Progenitor cell of endocrine pancreas (in vitro differentiated cells): ENCODE results near the gene CACNA2D2. TPM values are rescaled to one million over a fixed set of nuclear protein-coding genes. Genes with fewer than 3 reads are reported as not detected.

Experiments
- DNase-seq: peaks from one replicate; pipeline ENCODE4 v3.0.0; 2021; ENCODE audit warnings: low spot score; ENCODE audit not compliant: unreplicated experiment
- H3K27ac Mint-ChIP-seq: 2 replicates; pipeline ENCODE4 v1.8.0; 2021; ENCODE audit warnings: mild to moderate bottlenecking, moderate library complexity, mixed read lengths
- H3K27me3 Mint-ChIP-seq: 2 replicates; pipeline ENCODE4 v1.8.0; 2021; ENCODE audit warnings: mixed read lengths
- H3K36me3 Mint-ChIP-seq: 2 replicates; pipeline ENCODE4 v1.8.0; 2022; ENCODE audit warnings: mixed read lengths; ENCODE audit not compliant: insufficient read depth
- H3K4me1 Mint-ChIP-seq: 2 replicates; pipeline ENCODE4 v1.8.0; 2021; ENCODE audit warnings: low read depth, mixed read lengths
- H3K4me3 Mint-ChIP-seq: 2 replicates; pipeline ENCODE4 v1.8.0; 2021; ENCODE audit warnings: low read depth, mild to moderate bottlenecking, moderate library complexity, mixed read lengths
- H3K9me3 Mint-ChIP-seq: 2 replicates; pipeline ENCODE4 v1.8.0; 2021; ENCODE audit warnings: low read depth, mixed read lengths
- total RNA-seq: library from RNA; stranded (reverse); gene quantifications from 2 replicates; pipeline ENCODE4 v1.2.1, GENCODE V29; 2021
- TF ChIP-seq, protein P1 (sequence below): fragments of 200-600 bp; sonication (generic); IDR thresholded peaks from one replicate; pipeline ENCODE4 v1.5.0; 2021; ENCODE audit warnings: antibody characterized with exemption, mild to moderate bottlenecking; ENCODE audit not compliant: unreplicated experiment

The CACNA2D2 gene
- total RNA-seq, 1 donor from 2014 or later, result 6.9 TPM

DNA sequence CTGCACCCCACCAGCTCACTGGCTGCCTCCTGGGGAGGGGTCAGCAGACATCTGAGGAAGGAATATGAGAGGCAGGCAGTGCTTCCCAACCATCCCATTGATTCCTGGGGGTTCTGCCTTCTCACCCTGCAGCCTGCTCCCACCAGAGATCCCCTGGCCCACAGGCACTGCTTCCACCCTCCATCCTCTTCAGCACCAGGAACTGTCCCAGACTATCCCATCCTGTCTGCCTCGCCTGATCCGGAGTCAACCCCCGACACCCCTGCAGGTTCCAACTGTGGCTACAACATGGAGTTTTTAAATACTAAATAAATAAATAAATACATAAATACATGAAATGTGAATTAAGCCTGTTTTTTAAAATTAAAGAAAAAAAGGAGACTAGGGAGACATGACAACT lies 43.6 kb downstream of the CACNA2D2 start:
- Mint-ChIP-seq H3K4me3 (no peak overlapping the region), H3K27ac (no peak overlapping the region), H3K4me1 (peaks cover 7% of the 10 kb centered on the region), H3K27me3 (peaks cover 27% of the 10 kb centered on the region), H3K9me3 (no peaks in the 10 kb centered on the region), H3K36me3 (no peaks in the 10 kb centered on the region)
- TF ChIP-seq, protein P1, sequence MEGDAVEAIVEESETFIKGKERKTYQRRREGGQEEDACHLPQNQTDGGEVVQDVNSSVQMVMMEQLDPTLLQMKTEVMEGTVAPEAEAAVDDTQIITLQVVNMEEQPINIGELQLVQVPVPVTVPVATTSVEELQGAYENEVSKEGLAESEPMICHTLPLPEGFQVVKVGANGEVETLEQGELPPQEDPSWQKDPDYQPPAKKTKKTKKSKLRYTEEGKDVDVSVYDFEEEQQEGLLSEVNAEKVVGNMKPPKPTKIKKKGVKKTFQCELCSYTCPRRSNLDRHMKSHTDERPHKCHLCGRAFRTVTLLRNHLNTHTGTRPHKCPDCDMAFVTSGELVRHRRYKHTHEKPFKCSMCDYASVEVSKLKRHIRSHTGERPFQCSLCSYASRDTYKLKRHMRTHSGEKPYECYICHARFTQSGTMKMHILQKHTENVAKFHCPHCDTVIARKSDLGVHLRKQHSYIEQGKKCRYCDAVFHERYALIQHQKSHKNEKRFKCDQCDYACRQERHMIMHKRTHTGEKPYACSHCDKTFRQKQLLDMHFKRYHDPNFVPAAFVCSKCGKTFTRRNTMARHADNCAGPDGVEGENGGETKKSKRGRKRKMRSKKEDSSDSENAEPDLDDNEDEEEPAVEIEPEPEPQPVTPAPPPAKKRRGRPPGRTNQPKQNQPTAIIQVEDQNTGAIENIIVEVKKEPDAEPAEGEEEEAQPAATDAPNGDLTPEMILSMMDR, result no peak
- no peak for DNase-seq

DNA sequence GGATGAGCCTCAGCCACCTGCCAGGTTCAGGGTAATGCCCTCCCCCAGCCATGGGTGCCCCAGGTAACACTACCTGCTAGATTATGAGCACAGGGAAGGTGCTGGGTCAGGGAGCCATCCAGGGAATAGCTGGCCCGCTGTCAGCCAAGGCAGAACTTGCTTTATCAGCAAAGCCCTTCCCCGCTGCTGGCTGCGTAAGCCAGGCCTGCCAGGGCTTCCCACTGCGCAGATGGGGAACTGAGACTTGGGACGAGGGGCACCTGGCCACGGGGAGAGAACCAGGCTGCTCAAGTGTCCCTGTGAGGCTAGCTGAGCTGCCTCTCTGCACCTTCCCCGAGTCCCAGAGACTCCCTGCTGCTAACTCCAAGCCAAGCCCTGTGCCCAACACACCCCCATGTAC lies 45.4 kb downstream of the CACNA2D2 start:
- Mint-ChIP-seq H3K9me3 (no peaks in the 10 kb centered on the region), H3K36me3 (no peaks in the 10 kb centered on the region), H3K4me3 (no peak overlapping the region), H3K4me1 (peaks cover 7% of the 10 kb centered on the region), H3K27ac (no peak overlapping the region), H3K27me3 (peaks cover 32% of the 10 kb centered on the region)
- DNase-seq, result no peak
- TF ChIP-seq, protein P1, result no peak

DNA sequence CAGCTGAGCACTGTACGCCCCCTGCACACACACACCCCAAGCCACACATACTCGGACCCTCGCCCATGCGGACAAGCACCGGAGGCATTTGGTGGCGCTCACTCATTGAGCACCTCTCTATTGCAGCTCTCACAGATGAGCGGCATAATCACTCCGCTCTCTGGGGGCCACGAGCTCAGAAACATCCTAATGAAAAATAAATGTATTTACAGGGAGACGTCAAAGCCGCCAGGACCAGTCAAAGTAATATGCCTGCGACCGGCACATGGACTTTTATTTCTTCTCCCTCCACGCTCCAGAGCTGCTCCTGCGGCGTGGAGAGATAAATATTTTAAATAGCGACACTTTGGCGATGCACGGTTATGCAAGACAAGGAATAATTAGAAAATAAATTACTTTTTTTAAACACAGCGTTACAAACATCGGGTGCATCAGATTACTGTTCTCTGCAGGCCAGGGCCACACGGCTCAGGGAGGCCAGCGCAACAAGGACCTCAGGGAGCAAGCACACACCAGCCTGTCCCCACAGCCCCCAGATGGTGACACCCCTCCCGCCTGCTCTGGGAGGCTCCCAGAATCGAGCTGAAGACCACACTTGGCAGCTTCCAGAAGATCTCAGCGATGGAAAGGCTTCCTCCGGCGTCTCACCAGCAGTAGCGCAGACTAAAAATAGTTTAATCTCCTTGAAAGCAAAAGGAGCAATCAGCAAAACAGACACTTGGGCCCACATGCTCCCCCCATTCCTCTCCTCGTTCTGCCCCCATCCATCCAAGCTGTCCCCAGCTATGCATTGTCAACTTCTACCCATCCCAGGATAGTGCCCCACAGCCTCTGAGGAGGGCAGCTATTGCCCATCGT lies 48.0 kb downstream of the CACNA2D2 start:
- TF ChIP-seq, protein P1, result no peak
- no peaks in the 10 kb centered on the region for H3K9me3 Mint-ChIP-seq
- H3K27ac Mint-ChIP-seq, result no peak overlapping the region
- peaks cover 27% of the 10 kb centered on the region for H3K27me3 Mint-ChIP-seq
- peaks cover 4% of the 10 kb centered on the region for H3K4me1 Mint-ChIP-seq
- H3K4me3 Mint-ChIP-seq, result no peak overlapping the region
- no peaks in the 10 kb centered on the region for H3K36me3 Mint-ChIP-seq
- no peak for DNase-seq

DNA sequence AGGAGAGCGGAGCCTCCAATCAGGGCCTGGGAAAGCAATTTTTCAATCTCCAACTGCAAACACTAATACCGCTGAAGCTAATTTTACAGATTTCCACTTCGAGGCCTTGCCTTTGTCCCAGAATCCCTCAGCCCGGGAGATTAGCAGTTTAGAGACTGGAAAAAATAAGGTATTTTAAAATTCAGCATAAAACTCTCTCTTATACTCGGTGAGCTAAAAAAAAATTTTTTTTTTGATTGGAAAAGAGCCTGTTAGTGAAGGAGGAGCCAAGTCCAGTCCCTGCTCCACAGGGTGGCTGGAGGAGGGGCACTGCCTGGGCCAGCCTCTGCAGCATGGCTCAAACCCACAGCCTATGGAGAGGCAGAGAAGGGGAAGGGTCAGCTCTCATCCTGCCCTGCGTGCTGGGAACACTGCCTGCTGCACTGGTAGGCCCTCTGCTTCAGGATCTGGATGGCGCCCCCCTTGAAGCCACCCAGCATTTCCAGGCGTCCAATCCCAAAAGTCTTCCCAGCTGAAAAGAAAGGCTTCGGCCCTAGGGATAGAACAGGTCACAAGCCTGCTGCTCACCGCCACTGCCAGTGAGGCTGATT lies 48.9 kb downstream of the CACNA2D2 start:
- no peak overlapping the region for H3K27ac Mint-ChIP-seq
- H3K4me3 Mint-ChIP-seq, result no peak overlapping the region
- TF ChIP-seq, protein P1, result no peak

DNA sequence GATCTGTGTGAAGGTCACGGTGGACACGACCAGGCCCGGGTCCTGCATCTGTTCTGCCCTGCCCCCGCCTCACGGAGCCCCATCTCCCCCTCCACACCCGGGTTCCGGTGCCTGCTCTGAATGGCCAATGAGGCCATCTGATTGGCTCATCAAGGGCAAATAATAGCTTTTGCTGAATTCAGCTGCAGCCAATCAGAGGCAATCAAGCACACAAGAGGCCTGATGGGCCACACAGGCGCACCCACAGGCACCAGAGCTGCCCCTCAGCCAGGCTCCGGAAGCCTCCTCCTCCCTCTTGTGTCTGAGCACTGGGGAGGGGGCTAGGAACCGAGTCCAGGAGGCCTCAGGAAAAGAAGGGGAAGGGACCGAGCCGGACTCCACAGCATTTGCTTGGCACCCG lies 49.5 kb downstream of the CACNA2D2 start:
- peaks cover 9% of the 10 kb centered on the region for H3K4me1 Mint-ChIP-seq
- no peak for DNase-seq
- TF ChIP-seq, protein P1, result no peak
- H3K4me3 Mint-ChIP-seq, result no peak overlapping the region
- H3K36me3 Mint-ChIP-seq, result no peaks in the 10 kb centered on the region
- H3K27ac Mint-ChIP-seq, result no peak overlapping the region
- peaks cover 27% of the 10 kb centered on the region for H3K27me3 Mint-ChIP-seq
- H3K9me3 Mint-ChIP-seq, result no peaks in the 10 kb centered on the region

More for the DNA sequence above, 48.9 kb downstream of the CACNA2D2 start:
- no peaks in the 10 kb centered on the region for H3K9me3 Mint-ChIP-seq
- H3K4me1 Mint-ChIP-seq, result peaks cover 9% of the 10 kb centered on the region
- H3K36me3 Mint-ChIP-seq, result no peaks in the 10 kb centered on the region
- DNase-seq, result no peak
- peaks cover 27% of the 10 kb centered on the region for H3K27me3 Mint-ChIP-seq
